IMR-90 (cell line): ENCODE results near the gene ERBB4. TPM values are rescaled to one million over a fixed set of nuclear protein-coding genes. Genes with fewer than 3 reads are reported as not detected.

Experiments
- ATAC-seq: fragments of 200-7000 bp; cut with Tn5 transposase; 2 replicates; pipeline ENCODE4 v1.9.1; 2020; ENCODE audit warnings: low read depth, mild to moderate bottlenecking, moderate library complexity
- BruUV-seq: library from RNA; stranded (reverse); fragments of 400-500 nt; replicated peaks from 2 replicates; lab custom pipeline; 2021; lab: Mats Ljungman, UMichigan
- CTCF ChIA-PET: fragments of 300-600 bp; formaldehyde crosslinking; extraction: SDS; loops from one replicate; lab custom pipeline; 2021; ENCODE audit warnings: antibody characterized with exemption; lab: Yijun Ruan, JAX
- POLR2A ChIA-PET: fragments of 300-600 bp; sonication (Branson Sonifier 250); formaldehyde crosslinking; loops from one replicate; lab custom pipeline; 2022; ENCODE audit warnings: antibody characterized with exemption; ENCODE audit not compliant: unreplicated experiment; lab: Charles Lee
- DNase-seq: peaks from one replicate; pipeline ENCODE4 v3.0.0; 2013
- H2AFZ ChIP-seq: replicated peaks from 2 replicates; pipeline ENCODE3; 2013; ENCODE audit warnings: low read length, mild to moderate bottlenecking; ENCODE audit not compliant: poor library complexity
- H2AK5ac ChIP-seq: 2 replicates; pipeline ENCODE4 v1.6.1; 2013; ENCODE audit warnings: low read depth, low read length, inconsistent platforms
- H2AK9ac ChIP-seq: replicated peaks from 2 replicates; pipeline ENCODE3; 2013; ENCODE audit warnings: mild to moderate bottlenecking, low read depth, low read length, moderate library complexity; ENCODE audit not compliant: poor library complexity
- H2BK120ac ChIP-seq: 2 replicates; pipeline ENCODE4 v1.6.1; 2013; ENCODE audit warnings: low read depth, low read length, inconsistent platforms
- H2BK15ac ChIP-seq: 3 replicates; pipeline ENCODE4 v1.6.1; 2013; ENCODE audit warnings: low read depth, low read length, inconsistent platforms
- H2BK20ac ChIP-seq: 2 replicates; pipeline ENCODE4 v1.6.1; 2013; ENCODE audit warnings: low read depth, mild to moderate bottlenecking, inconsistent platforms, low read length, moderate library complexity
- H2BK5ac ChIP-seq: 2 replicates; pipeline ENCODE4 v1.6.1; 2013; ENCODE audit warnings: mild to moderate bottlenecking, low read depth, low read length, inconsistent platforms; ENCODE audit not compliant: poor library complexity, severe bottlenecking
- H3K14ac ChIP-seq: replicated peaks from 2 replicates; pipeline ENCODE4 v1.6.1; 2013; ENCODE audit warnings: low read depth, low read length, inconsistent platforms
- H3K18ac ChIP-seq: 2 replicates; pipeline ENCODE4 v1.6.1; 2013; ENCODE audit warnings: low read depth, low read length, control low read depth
- H3K23ac ChIP-seq: 2 replicates; pipeline ENCODE4 v1.6.1; 2013; ENCODE audit warnings: low read depth, low read length, inconsistent platforms
- H3K27ac ChIP-seq: 2 replicates; pipeline ENCODE4 v1.5.1; 2013; ENCODE audit warnings: mild to moderate bottlenecking, control low read depth, low read length; ENCODE audit not compliant: insufficient read depth
- H3K27me3 ChIP-seq: 2 replicates; pipeline ENCODE4 v1.6.1; 2013; ENCODE audit warnings: low read length; ENCODE audit not compliant: control insufficient read depth, insufficient read depth
- H3K36me3 ChIP-seq: 2 replicates; pipeline ENCODE4 v1.6.1; 2013; ENCODE audit warnings: low read length, mixed read lengths; ENCODE audit not compliant: control insufficient read depth, insufficient read depth
- H3K4ac ChIP-seq: 2 replicates; pipeline ENCODE4 v1.6.1; 2013; ENCODE audit warnings: low read depth, low read length, inconsistent platforms
- H3K4me1 ChIP-seq: 2 replicates; pipeline ENCODE4 v1.6.1; 2013; ENCODE audit warnings: low read length, mixed read lengths; ENCODE audit not compliant: control insufficient read depth, insufficient read depth
- H3K4me2 ChIP-seq: 2 replicates; pipeline ENCODE4 v1.6.1; 2013; ENCODE audit warnings: low read depth, mild to moderate bottlenecking, control low read depth, low read length, moderate library complexity
- H3K4me3 ChIP-seq: 2 replicates; pipeline ENCODE4 v1.5.1; 2013; ENCODE audit warnings: low read depth, mild to moderate bottlenecking, control low read depth, low read length, moderate library complexity; ENCODE audit not compliant: insufficient read depth
- H3K56ac ChIP-seq: 2 replicates; pipeline ENCODE4 v1.6.1; 2013; ENCODE audit warnings: low read length, inconsistent platforms; ENCODE audit not compliant: insufficient read depth; ENCODE audit errors: extremely low read depth
- H3K79me1 ChIP-seq, 2 experiments: 2 replicates each; pipeline ENCODE4 v1.6.1; 2013; ENCODE audit warnings: low read length in 2 of 2, inconsistent platforms in 1 of 2, low read depth in 1 of 2
- H3K9ac ChIP-seq: 2 replicates; pipeline ENCODE4 v1.6.1; 2013; ENCODE audit warnings: low read depth, low read length, control low read depth
- H3K9me1 ChIP-seq: 2 replicates; pipeline ENCODE4 v1.6.1; 2013; ENCODE audit warnings: low read length, inconsistent platforms; ENCODE audit not compliant: insufficient read depth
- H3K9me3 ChIP-seq: 2 replicates; pipeline ENCODE4 v1.6.1; 2013; ENCODE audit warnings: low read length; ENCODE audit not compliant: control insufficient read depth, insufficient read depth
- H4K20me1 ChIP-seq: 2 replicates; pipeline ENCODE4 v1.6.1; 2013; ENCODE audit warnings: low read length, inconsistent platforms; ENCODE audit not compliant: insufficient read depth
- H4K5ac ChIP-seq: 2 replicates; pipeline ENCODE4 v1.6.1; 2013; ENCODE audit warnings: mild to moderate bottlenecking, low read depth, low read length, control low read depth
- H4K8ac ChIP-seq, 2 experiments: 2 replicates each; pipeline ENCODE4 v1.6.1; 2013; ENCODE audit warnings: low read depth in 2 of 2, low read length in 2 of 2, control low read depth in 1 of 2, inconsistent platforms in 1 of 2
- H4K91ac ChIP-seq: 2 replicates; pipeline ENCODE4 v1.6.1; 2013; ENCODE audit warnings: low read depth, low read length, inconsistent platforms; ENCODE audit not compliant: insufficient read depth
- BHLHE40 ChIP-seq: fragments of 150-350 bp; IDR thresholded peaks from 2 replicates; pipeline ENCODE4 v1.6.1; 2016; ENCODE audit warnings: mild to moderate bottlenecking, low read depth, low read length
- CEBPB ChIP-seq: IDR thresholded peaks from 2 replicates; pipeline ENCODE4 v1.6.1; 2012; ENCODE audit warnings: low read depth, low read length, improper control_type of control experiment
- FOS ChIP-seq: fragments of 150-350 bp; IDR thresholded peaks from 2 replicates; pipeline ENCODE4 v1.6.1; 2016; ENCODE audit warnings: low read depth, low read length
- MAFK ChIP-seq: IDR thresholded peaks from 2 replicates; pipeline ENCODE4 v1.6.1; 2012; ENCODE audit warnings: low read depth, low read length, improper control_type of control experiment
- MXI1 ChIP-seq: IDR thresholded peaks from 2 replicates; pipeline ENCODE4 v1.6.1; 2012; ENCODE audit warnings: low read depth, mild to moderate bottlenecking, low read length, moderate library complexity, borderline replicate concordance
- NFE2L2 ChIP-seq: fragments of 150-350 bp; IDR thresholded peaks from 2 replicates; pipeline ENCODE4 v1.6.1; 2016; ENCODE audit warnings: low read depth, mild to moderate bottlenecking, low read length
- POLR2A ChIP-seq: IDR thresholded peaks from 2 replicates; pipeline ENCODE4 v1.6.1; 2012; ENCODE audit warnings: mild to moderate bottlenecking, low read depth, low read length
- RAD21 ChIP-seq: IDR thresholded peaks from 2 replicates; pipeline ENCODE4 v1.6.1; 2012; ENCODE audit warnings: low read length, improper control_type of control experiment
- RFX5 ChIP-seq: IDR thresholded peaks from 2 replicates; pipeline ENCODE4 v1.8.0; 2012; ENCODE audit warnings: low read depth, mild to moderate bottlenecking, low read length, moderate library complexity
- SMC3 ChIP-seq: fragments of 150-350 bp; IDR thresholded peaks from 2 replicates; pipeline ENCODE4 v1.6.1; 2016; ENCODE audit warnings: low read depth, mild to moderate bottlenecking, antibody characterized with exemption, low read length, moderate library complexity
- USF2 ChIP-seq: fragments of 150-350 bp; IDR thresholded peaks from 2 replicates; pipeline ENCODE4 v1.6.1; 2017; ENCODE audit warnings: mild to moderate bottlenecking, antibody characterized with exemption, low read length, low read depth
- WGBS, 2 experiments: methylation state at CpG; one replicate each; pipeline versions ENCODE4 v1.1.5 to v1.1.7; 2013; ENCODE audit warnings: missing lambda C conversion rate in 2 of 2; ENCODE audit not compliant: insufficient read length in 1 of 2; ENCODE audit errors: extremely low coverage in 2 of 2; 5-methylcytosine and 5-hydroxymethylcytosine counted together
- dilution Hi-C: fragments of 300-500 bp; cut with HindIII; formaldehyde crosslinking; loops from one replicate; pipeline ENCODE4 v1.14.3; 2018; ENCODE audit warnings: low sequenced_read_pairs; ENCODE audit not compliant: unreplicated experiment
- in situ Hi-C: fragments of 300-500 bp; cut with MboI; formaldehyde crosslinking; loops from 3 replicates; pipeline ENCODE4 v1.14.3; 2019; ENCODE audit warnings: low sequenced_read_pairs, inconsistent platforms, mixed read lengths
- intact Hi-C: fragments of 100-400 bp; cut with micrococcal nuclease; formaldehyde crosslinking; loops from 2 replicates; pipeline ENCODE4 v1.10.0; 2022
- polyA plus RNA-seq, 3 experiments: library from polyadenylated mRNA; depleted of rRNA; stranded (reverse); fragments of >200 nt; gene quantifications; 2 replicates each; pipeline ENCODE4 v1.2.3, GENCODE V29; 2012; ENCODE audit warnings: low replicate concordance in 1 of 3
- total RNA-seq: library from RNA; depleted of rRNA; stranded (reverse); fragments of >200 nt; gene quantifications from 2 replicates; pipeline ENCODE4 v1.2.3, GENCODE V29; 2012
- TF ChIP-seq, protein P1 (sequence below): fragments of 150-350 bp; IDR thresholded peaks from 2 replicates; pipeline ENCODE4 v1.6.1; 2016; ENCODE audit warnings: low read depth, mild to moderate bottlenecking, low read length, moderate library complexity, borderline replicate concordance
- TF ChIP-seq, protein P2 (sequence below): conservative IDR thresholded peaks from 2 replicates; pipeline ENCODE4 v1.5.1; 2012; ENCODE audit warnings: mild to moderate bottlenecking, low read depth, low read length, improper control_type of control experiment

Gene ERBB4
- total and polyA plus RNA-seq, 2 of the 4 experiments (the other 2 are of a cell fraction): not detected

DNA sequence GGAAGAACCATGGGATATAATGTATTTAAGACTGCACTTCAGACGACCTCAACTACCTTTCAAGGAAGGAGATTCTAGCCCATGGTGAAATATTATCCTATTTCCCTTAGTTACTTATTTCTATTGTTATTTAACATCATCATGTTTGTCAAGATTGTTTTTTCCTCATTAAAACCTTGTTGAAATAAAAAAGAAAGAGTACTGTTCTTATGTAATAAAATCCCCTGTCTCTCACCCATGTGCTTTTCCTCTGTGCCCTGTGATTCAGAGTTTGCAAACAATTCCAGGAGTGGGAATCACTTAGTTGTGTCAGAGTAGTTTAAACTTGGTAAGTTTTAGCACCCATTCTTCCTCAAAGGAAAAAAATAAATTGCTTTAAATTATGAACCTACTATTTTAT, 43.6 kb downstream of the ERBB4 start:
- no peaks in the 10 kb centered on the region for H3K4me1 ChIP-seq
- no peak overlapping the region for H3K4me3 ChIP-seq
- no peak overlapping the region for H2BK20ac ChIP-seq
- ChIA-PET POLR2A (no interaction called here), CTCF (no interaction called here)
- H2AK9ac ChIP-seq: no peak overlapping the region
- WGBS, 2 experiments: no CpG with 5 or more reads among the region's 1 CpG
- dilution Hi-C loops (no loop called here), intact Hi-C loops (no loop called here), in situ Hi-C loops (no loop called here)
- no peak overlapping the region for H3K56ac ChIP-seq
- no peak overlapping the region for H2BK15ac ChIP-seq
- no peaks in the 10 kb centered on the region for H3K9me3 ChIP-seq
- no peak overlapping the region for H4K91ac ChIP-seq
- H2BK120ac ChIP-seq: no peak overlapping the region
- no peak overlapping the region for H3K4ac ChIP-seq
- H3K79me1 ChIP-seq: no peaks in the 10 kb centered on the region
- H4K20me1 ChIP-seq: no peaks in the 10 kb centered on the region
- no peaks in the 10 kb centered on the region for H3K9me1 ChIP-seq
- no peak overlapping the region for H3K23ac ChIP-seq
- no peak overlapping the region for H2BK5ac ChIP-seq
- no peak for ATAC-seq
- no peak overlapping the region for H3K27ac ChIP-seq
- H4K8ac ChIP-seq: no peak overlapping the region
- no peak overlapping the region for H3K4me2 ChIP-seq
- no peak for TF ChIP-seq MXI1
- no peak for TF ChIP-seq SMC3
- TF ChIP-seq FOS: no peak
- no peak for TF ChIP-seq POLR2A
- no peak for TF ChIP-seq USF2
- no peak for TF ChIP-seq MAFK
- TF ChIP-seq NFE2L2: no peak
- TF ChIP-seq CEBPB: no peak
- TF ChIP-seq, protein P1, sequence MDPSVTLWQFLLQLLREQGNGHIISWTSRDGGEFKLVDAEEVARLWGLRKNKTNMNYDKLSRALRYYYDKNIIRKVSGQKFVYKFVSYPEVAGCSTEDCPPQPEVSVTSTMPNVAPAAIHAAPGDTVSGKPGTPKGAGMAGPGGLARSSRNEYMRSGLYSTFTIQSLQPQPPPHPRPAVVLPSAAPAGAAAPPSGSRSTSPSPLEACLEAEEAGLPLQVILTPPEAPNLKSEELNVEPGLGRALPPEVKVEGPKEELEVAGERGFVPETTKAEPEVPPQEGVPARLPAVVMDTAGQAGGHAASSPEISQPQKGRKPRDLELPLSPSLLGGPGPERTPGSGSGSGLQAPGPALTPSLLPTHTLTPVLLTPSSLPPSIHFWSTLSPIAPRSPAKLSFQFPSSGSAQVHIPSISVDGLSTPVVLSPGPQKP: no peak
- no peak for TF ChIP-seq BHLHE40
- no peak for TF ChIP-seq RAD21
- TF ChIP-seq, protein P2, sequence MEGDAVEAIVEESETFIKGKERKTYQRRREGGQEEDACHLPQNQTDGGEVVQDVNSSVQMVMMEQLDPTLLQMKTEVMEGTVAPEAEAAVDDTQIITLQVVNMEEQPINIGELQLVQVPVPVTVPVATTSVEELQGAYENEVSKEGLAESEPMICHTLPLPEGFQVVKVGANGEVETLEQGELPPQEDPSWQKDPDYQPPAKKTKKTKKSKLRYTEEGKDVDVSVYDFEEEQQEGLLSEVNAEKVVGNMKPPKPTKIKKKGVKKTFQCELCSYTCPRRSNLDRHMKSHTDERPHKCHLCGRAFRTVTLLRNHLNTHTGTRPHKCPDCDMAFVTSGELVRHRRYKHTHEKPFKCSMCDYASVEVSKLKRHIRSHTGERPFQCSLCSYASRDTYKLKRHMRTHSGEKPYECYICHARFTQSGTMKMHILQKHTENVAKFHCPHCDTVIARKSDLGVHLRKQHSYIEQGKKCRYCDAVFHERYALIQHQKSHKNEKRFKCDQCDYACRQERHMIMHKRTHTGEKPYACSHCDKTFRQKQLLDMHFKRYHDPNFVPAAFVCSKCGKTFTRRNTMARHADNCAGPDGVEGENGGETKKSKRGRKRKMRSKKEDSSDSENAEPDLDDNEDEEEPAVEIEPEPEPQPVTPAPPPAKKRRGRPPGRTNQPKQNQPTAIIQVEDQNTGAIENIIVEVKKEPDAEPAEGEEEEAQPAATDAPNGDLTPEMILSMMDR: no peak
- TF ChIP-seq RFX5: no peak
- no peak overlapping the region for H3K18ac ChIP-seq
- no peak overlapping the region for H4K5ac ChIP-seq
- H3K9ac ChIP-seq: no peak overlapping the region
- H2AK5ac ChIP-seq: no peak overlapping the region
- no peak for DNase-seq
- no peak overlapping the region for H2AFZ ChIP-seq
- H3K27me3 ChIP-seq: no peaks in the 10 kb centered on the region
- H3K36me3 ChIP-seq: no peaks in the 10 kb centered on the region
- no peak overlapping the region for H3K14ac ChIP-seq
- no TSS peak for BruUV-seq
